GM12892 (cell line): Measurements from ENCODE around the gene INAVA.

Source experiments
- POLR2A ChIP-seq: IDR thresholded peaks from 2 replicates; pipeline ENCODE4 v1.6.1; 2011; ENCODE audit warnings: low read depth, low read length, control low read depth
- POLR2AphosphoS5 ChIP-seq: IDR thresholded peaks from 2 replicates; pipeline ENCODE4 v1.6.1; 2011; ENCODE audit warnings: low read depth, low read length, control low read depth

GRCh38 chr1:200901350-200901749 lies 6.7 kb downstream of the INAVA start:
- TF ChIP-seq POLR2AphosphoS5 (no peak), POLR2A (no peak)
